Natural killer cell treated with Interleukin-12 subunit alpha and Interleukin-12 subunit beta and Interleukin-15 and Interleukin-18, amount 100 ng/mL, for 72 hours (primary cell): ENCODE results near the gene PPP2R5D. TPM values are rescaled to one million over a fixed set of nuclear protein-coding genes. Genes with fewer than 3 reads are reported as not detected.
"Not testable (repeated sequence)": the region's sequence is repeated elsewhere in the genome, so short reads cannot be mapped to it uniquely, and the experiment has no call there.

Source experiments
- ATAC-seq, 2 donors: fragments of 150-1000 bp; cut with Tn5 transposase in 1 of 2; sonication (Bioruptor Pico), chemical (Tn5 transposase) in 1 of 2; 2 replicates each; pipeline ENCODE4 v1.10.0; 2021
- DNase-seq: peaks from one replicate; pipeline ENCODE4 v3.0.0; 2022; ENCODE audit warnings: low spot score
- H3K27ac Mint-ChIP-seq, 2 donors: 1 replicate in 1 of 2; 2 replicates in 1 of 2; pipeline ENCODE4 v1.8.0; 2022; ENCODE audit warnings: mixed read lengths in 2 of 2, mild to moderate bottlenecking in 1 of 2, moderate library complexity in 1 of 2
- H3K27me3 Mint-ChIP-seq, 2 donors: 1 replicate in 1 of 2; 2 replicates in 1 of 2; pipeline ENCODE4 v1.8.0; 2022; ENCODE audit warnings: mixed read lengths in 2 of 2
- H3K36me3 Mint-ChIP-seq: one replicate; pipeline ENCODE4 v1.8.0; 2022; ENCODE audit warnings: mixed read lengths
- H3K4me1 Mint-ChIP-seq, 2 donors: 1 replicate in 1 of 2; 2 replicates in 1 of 2; pipeline ENCODE4 v1.8.0; 2022; ENCODE audit warnings: low read depth in 2 of 2, mixed read lengths in 2 of 2, mild to moderate bottlenecking in 1 of 2
- H3K4me3 Mint-ChIP-seq: one replicate; pipeline ENCODE4 v1.8.0; 2022; ENCODE audit warnings: mixed read lengths
- H3K9me3 Mint-ChIP-seq: 2 replicates; pipeline ENCODE4 v1.8.0; 2022; ENCODE audit warnings: mixed read lengths
- total RNA-seq, 2 donors: library from RNA; stranded (reverse); gene quantifications; one replicate each; pipeline ENCODE4 v1.2.3, GENCODE V29; 2022

PPP2R5D gene
- total RNA-seq, 2 donors from 2014 or later: 38.9 to 47.8 TPM

DNA sequence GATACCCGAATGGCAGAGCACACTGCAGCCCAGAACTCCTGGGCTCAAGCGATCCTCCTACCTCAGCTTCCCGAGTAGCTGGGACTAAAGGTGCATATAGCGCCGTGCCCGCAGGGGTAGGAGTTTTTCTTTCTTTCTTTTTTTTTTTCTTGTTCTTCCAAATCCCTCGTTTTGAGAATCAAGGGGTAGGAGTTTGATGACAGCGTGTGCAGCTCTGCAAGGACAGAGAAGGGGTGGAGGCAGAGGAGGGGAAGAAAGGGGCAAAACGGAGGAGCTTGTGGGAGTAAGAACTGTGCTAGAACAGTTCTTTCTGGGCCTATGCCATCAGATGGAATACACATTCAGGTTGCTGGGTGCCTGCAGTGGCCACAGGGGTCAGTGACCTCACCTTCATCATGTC is 52.3 kb downstream of the PPP2R5D start:
- Mint-ChIP-seq H3K27me3 (no peaks in the 10 kb centered on the region), H3K4me3 (no peak overlapping the region), H3K4me1 (peaks cover 16 to 28% of the 10 kb centered on the region in 2 donors), H3K36me3 (peaks cover 3% of the 10 kb centered on the region), H3K27ac (no peak overlapping the region), H3K9me3 (no peaks in the 10 kb centered on the region)
- ATAC-seq (no peak), DNase-seq (no peak)

DNA sequence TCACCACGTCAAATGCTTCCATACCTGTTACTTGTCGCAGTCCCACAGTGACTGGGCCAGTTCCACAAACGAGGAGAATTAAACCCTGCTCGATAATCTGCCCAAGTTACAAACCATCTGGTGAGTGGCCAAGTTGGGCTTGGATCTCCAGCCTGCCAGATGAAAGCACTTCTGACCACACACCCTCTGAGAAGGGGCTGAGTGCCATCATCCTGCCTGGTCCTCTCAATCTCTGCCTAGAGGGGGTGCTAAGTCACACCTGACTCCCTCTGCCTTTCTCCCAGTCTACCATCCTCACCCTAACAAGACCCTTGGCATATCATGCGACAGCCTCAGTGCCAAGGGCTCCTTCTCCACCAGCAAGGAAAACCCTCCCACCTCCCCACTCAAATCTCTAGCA is 52.8 kb downstream of the PPP2R5D start:
- H3K36me3 Mint-ChIP-seq: no peaks in the 10 kb centered on the region
- H3K4me3 Mint-ChIP-seq: no peak overlapping the region
- no peak overlapping the region for H3K27ac Mint-ChIP-seq
- H3K4me1 Mint-ChIP-seq: peaks cover 14 to 24% of the 10 kb centered on the region in 2 donors
- no peaks in the 10 kb centered on the region for H3K27me3 Mint-ChIP-seq
- no peak for ATAC-seq
- no peaks in the 10 kb centered on the region for H3K9me3 Mint-ChIP-seq
- DNase-seq: no peak

DNA sequence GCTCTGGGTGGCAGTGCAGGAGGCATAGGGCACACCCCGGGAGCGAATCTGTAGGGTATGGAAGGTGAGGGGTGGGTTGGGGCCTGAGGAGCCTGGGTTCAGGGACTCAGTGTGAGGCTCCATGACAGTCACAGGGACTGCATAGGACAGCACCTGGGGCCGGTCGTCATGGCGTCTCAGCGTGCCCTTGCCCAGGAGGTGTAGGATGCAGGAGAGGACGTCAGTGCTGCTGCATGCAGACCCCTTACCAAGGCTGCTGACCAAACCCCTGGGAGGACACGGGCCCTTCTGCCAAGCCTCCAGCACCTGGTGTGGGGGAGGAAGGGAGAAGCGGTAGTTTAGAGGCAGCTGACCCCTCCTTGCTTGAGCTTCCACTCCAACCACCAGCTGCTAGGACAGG is 53.3 kb downstream of the PPP2R5D start:
- ATAC-seq: no peak
- Mint-ChIP-seq H3K36me3 (no peaks in the 10 kb centered on the region), H3K4me3 (no peak overlapping the region), H3K4me1 (peaks cover 14 to 24% of the 10 kb centered on the region in 2 donors), H3K9me3 (no peaks in the 10 kb centered on the region), H3K27ac (no peak overlapping the region), H3K27me3 (no peaks in the 10 kb centered on the region)
- DNase-seq: no peak

DNA sequence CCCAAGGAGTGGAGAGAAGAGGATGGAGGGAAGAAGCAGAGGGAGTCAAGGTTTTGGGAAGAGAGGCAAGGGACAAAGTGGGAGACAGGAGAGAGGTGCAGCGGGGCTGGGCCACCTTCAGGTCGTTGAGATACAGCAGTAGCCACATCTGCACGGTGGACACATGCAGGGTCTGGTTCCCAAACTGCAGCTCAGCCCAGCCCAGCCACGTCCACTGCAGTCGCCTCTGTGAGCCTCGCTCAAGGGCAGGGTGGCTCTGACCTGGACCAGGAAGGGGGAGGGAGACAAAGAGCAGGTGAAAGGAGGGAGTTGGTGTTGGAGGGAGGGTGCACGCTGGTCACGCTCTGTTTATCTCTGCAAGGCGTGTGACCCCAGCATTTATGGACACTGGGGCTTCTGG is 54.4 kb downstream of the PPP2R5D start:
- ATAC-seq: no peak
- Mint-ChIP-seq H3K4me3 (no peak overlapping the region), H3K36me3 (no peaks in the 10 kb centered on the region), H3K27me3 (no peaks in the 10 kb centered on the region), H3K27ac (no peak overlapping the region), H3K9me3 (no peaks in the 10 kb centered on the region), H3K4me1 (peaks cover 5 to 17% of the 10 kb centered on the region in 2 donors)
- DNase-seq: no peak

DNA sequence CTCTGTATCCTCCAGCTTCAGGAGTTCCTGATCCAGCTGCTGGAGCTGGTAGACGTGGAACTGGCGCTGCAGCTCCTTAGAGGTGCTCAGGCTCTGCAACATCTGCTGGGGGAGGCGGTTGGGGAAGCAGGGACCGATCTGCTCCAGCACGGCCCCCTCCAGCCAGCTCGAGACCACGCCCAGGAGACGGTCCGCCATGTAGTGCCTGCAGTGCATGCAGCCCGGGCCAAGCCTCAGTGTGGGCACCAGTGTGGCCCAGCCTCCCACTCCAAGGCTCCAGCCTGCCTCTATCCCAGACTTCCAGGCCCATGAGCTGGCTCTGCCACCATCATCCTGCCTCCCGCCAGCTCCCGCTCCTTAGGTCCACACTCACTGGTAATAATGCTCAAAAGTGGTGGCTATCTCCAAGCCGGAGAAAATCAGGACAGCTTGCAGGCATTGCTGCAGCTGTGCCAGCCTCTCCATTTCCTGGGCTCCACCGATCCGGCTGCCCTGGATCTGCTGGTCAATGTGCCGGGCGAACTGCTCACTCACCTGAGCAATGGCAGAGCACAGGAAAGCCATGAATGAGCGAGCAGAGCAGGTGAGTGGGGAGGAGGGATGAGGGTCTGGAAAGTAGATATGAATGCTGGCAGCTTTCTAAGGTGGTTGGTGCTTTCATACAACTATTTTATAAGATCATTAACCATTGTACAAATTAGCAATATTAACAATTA is 56.3 kb downstream of the PPP2R5D start:
- H3K36me3 Mint-ChIP-seq: no peaks in the 10 kb centered on the region
- H3K27me3 Mint-ChIP-seq: no peaks in the 10 kb centered on the region
- H3K27ac Mint-ChIP-seq: no peak overlapping the region
- peaks cover 0 to 10% of the 10 kb centered on the region in 2 donors for H3K4me1 Mint-ChIP-seq
- DNase-seq (no peak), ATAC-seq (no peak)
- no peaks in the 10 kb centered on the region for H3K9me3 Mint-ChIP-seq
- H3K4me3 Mint-ChIP-seq: no peak overlapping the region

DNA sequence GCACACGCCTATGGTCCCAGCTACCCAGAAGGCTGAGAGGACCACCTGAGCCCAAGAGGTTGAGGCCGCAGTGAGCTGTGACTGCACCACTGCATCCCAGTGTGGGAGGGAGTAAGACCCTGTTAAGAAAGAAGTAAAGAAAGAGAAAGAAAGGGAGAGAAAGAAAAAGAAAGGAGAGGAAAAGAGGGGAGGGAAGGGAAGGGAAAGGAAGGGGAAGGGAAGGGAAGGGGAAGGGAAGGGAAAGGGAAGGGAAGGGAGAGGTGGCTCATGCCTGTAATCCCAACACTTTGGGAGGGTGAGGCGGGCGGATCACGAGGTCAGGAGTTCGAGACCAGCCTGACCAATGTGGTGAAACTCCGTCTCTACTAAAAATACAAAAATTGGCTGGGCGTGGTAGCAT is 57.1 kb downstream of the PPP2R5D start:
- H3K27ac Mint-ChIP-seq, H3K4me1 Mint-ChIP-seq, DNase-seq, H3K4me3 Mint-ChIP-seq, ATAC-seq, H3K9me3 Mint-ChIP-seq, H3K27me3 Mint-ChIP-seq, H3K36me3 Mint-ChIP-seq: not testable (repeated sequence)

DNA sequence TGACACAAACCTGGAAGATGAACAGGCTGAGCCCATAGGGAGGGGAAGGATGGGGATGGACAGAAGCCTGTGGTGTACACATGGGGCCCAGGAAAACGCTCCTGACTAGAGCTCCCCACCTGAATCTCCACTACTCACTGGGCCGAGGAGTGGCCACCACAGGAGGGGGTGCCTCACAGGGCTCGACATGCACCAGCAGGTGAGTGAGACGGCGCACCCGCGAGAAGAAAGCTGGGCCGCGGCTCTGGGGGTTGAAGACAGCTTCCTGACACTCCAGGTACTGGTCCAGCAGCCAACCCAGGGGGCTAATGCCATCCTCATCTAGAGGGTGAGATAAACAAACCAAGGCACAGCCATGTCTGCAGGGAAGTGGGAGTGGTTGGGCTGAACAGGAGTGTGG is 58.9 kb downstream of the PPP2R5D start:
- Mint-ChIP-seq H3K36me3 (no peaks in the 10 kb centered on the region), H3K4me1 (peaks cover 0 to 8% of the 10 kb centered on the region in 2 donors), H3K4me3 (no peak overlapping the region), H3K27ac (no peak overlapping the region), H3K9me3 (no peaks in the 10 kb centered on the region), H3K27me3 (no peaks in the 10 kb centered on the region)
- ATAC-seq (no peak), DNase-seq (no peak)

DNA sequence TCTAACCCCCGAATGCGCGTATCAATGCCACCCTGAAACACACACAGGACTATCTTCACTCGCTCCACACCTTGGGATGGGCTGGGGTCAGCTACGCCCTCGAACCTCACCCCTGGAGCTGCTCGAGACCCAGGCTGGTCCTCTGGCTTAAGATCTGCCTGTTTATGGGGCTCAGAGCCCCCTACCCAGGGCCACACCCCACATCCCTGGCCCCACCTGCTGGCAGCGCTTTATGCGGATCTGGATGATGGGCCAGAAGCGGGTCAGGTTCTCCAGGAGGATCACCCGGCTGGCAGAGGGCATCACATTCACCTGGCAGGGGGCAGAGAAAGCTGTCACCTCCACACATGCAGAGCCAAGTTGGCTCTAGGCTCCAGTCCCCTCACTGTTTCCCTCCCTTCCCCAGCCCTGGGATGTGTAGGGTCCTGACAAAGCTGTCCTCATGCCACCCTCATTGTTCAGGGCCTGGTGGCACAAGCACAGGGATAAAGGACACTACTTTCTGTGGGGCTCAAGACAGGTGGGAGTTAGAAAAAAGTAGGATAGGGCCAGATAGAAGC is 61.1 kb downstream of the PPP2R5D start:
- Mint-ChIP-seq H3K27ac (no peak overlapping the region), H3K9me3 (no peaks in the 10 kb centered on the region), H3K36me3 (no peaks in the 10 kb centered on the region), H3K27me3 (no peaks in the 10 kb centered on the region), H3K4me1 (peaks cover 4 to 10% of the 10 kb centered on the region in 2 donors), H3K4me3 (no peak overlapping the region)
- no peak for ATAC-seq
- DNase-seq: no peak

DNA sequence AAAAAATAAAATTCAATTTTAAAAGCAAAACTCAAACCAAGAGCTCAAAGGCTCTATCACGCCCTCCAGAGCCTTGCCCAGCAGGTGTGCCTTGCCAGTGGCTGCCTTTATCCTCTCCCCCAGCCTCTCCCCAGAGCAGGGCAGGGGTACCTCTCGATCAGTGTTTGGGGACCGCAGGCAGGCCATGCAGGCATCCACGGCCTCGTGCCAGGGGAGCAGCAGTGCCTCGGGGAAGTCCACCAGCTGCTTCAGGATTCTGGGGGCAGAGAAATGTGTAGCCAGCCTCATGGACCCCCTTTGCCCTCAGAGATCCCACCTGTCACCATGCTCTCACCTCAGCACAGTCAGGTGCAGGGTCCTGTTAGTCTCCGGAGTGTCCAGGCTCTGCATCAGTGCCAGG is 63.6 kb downstream of the PPP2R5D start:
- H3K4me1 Mint-ChIP-seq: peaks cover 26 to 28% of the 10 kb centered on the region in 2 donors

DNA sequence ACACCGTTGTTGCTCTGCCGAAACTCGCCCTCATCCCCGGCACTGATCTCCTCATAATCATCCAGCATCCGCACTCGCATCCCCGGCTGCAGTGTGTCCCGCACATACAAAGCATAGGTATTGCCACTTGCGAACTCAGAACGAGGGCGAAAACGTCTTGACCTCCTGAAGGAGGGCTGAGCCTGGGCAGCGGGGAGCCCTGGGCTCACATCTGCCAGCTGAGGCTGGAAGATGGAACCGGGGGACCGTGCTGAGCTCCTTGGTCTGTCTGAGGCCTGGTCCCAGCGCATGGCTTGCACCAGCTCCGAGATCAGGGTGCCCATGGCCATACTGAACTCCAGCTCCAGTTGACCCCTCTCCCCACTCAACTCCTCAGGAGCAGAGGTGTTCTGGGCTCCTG is 66.6 kb downstream of the PPP2R5D start:
- ATAC-seq: no peak

More for the DNA sequence above, 63.6 kb downstream of the PPP2R5D start:
- Mint-ChIP-seq H3K36me3 (no peaks in the 10 kb centered on the region), H3K9me3 (no peaks in the 10 kb centered on the region), H3K27ac (no peak overlapping the region), H3K4me3 (no peak overlapping the region), H3K27me3 (no peaks in the 10 kb centered on the region)
- ATAC-seq (no peak), DNase-seq (no peak)

DNA sequence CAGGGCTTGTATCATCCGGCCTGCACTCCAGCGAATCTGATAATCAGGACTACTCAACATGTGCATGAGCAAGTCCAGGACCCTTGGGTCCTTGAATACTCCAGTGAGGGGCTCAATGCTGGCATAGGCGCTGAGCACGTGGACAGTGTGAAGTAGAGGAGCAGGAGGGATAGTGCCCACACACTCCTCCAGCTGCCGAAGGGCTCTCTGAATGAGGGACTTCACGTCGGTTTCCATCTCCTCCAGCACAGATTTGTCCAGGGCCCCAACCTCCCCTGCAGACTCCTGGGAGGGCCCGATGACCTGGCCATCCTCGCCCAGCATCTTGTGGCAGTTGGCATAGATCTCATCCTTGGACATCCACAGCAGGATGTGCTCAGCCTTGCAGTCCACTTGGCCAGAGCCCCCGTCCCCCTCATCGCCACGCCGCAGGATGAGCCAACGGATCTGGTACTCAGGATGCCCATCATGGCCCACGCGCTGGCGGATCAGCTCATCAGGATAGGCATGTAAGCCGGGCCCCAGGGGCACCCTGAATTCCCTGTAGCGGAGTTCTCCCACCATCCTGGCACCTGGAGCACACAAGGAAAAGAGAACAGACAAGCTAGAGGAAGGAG is 68.0 kb downstream of the PPP2R5D start:
- DNase-seq: no peak
- ATAC-seq: no peak
- H3K4me3 Mint-ChIP-seq: peak overlapping the region; percentile 96
- H3K27ac Mint-ChIP-seq: peak overlapping the region; percentile 94 to 98
- H3K4me1 Mint-ChIP-seq: peaks cover 38 to 46% of the 10 kb centered on the region in 2 donors
- H3K36me3 Mint-ChIP-seq: no peaks in the 10 kb centered on the region
- H3K9me3 Mint-ChIP-seq: no peaks in the 10 kb centered on the region
- no peaks in the 10 kb centered on the region for H3K27me3 Mint-ChIP-seq

More for the DNA sequence above, 66.6 kb downstream of the PPP2R5D start:
- H3K36me3 Mint-ChIP-seq: no peaks in the 10 kb centered on the region
- no peak overlapping the region for H3K4me3 Mint-ChIP-seq
- no peaks in the 10 kb centered on the region for H3K27me3 Mint-ChIP-seq
- H3K4me1 Mint-ChIP-seq: peaks cover 38 to 45% of the 10 kb centered on the region in 2 donors
- peak overlapping the region in 1 of 2 donors; percentile 69 for H3K27ac Mint-ChIP-seq
- no peak for DNase-seq
- H3K9me3 Mint-ChIP-seq: no peaks in the 10 kb centered on the region

DNA sequence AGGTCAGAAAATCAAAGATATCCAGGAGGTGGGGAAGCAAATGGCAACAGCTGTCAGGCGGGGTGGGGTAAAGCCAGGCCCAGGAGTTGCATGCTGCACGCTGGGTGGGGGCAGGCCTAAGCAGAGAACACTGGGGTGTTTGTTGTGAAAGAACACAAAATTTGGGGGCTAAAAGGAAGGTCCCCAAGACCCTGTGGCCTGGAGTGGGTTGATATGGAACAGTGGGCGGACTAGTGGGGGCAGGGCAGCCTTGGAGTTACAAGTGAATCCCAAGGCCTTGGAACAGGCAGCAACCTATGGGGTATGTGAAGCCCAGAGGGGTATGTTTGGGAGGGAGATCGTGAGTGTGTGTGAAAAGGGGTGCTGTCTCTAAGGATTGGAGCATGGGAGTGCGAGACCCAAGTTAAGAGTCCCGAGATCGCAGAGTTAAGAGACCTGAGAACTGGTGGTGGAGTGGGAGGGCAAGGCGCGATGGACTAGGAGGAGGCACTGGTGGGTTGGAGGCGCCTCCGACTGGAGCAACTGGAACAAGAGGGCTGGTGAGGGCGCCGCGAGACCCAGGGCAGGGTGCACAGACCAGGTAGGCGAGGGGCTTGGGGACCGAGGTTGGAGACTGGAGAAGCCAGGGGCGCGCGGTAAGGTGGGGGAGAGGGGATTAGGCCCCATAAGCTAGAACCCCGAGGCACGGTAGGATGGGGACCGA is 68.6 kb downstream of the PPP2R5D start:
- Mint-ChIP-seq H3K9me3 (no peaks in the 10 kb centered on the region), H3K4me3 (peak overlapping the region; percentile 96)
- ATAC-seq: peak in 1 of 2 donors; percentile 10

DNA sequence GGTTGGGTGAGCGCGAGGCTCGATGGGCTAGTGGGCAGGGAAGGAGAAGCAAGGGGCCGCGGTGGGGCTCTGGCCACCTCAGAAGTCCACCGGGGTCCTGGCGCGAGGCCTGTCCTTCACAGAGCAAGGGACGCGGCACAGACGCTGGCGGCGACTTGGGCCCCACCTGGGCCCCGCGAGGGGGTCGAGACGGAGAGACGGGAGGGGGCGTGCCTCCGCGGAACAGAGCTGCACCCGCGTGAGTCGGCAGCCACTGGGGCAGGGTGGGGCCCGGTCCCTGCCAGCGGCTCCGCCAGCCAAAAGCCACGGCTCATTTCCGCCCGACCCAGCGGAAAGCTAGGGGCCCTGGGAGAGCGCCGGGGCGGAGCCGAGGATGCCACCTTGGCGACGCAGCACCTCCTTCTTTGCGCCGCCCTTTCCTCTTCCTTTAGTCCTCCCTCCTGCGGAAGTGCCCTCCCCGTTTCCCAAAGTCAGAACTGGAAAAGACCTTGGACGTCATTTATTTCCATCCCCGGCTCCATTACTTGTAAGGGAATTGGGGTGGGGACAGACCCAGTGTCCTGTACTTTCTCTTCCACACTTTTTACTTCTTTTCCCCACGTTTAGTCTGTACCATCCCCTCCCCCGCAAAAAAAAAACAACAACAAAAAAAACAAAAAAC is 69.3 kb downstream of the PPP2R5D start, which contains the start of gene CUL7:
Gene CUL7 (minus strand): TSS at position 307 of the 661 bp plus-strand sequence. CDS start 1,063 bp downstream, outside the sequence.
- H3K27ac Mint-ChIP-seq: peak within 1 kb of the TSS; percentile 94 to 98
- DNase-seq (peak; percentile 93), ATAC-seq (peak; percentile 99)
- H3K4me1 Mint-ChIP-seq: peaks cover 49 to 55% of the 10 kb centered on the region in 2 donors
- H3K36me3 Mint-ChIP-seq: no peaks in the 10 kb centered on the region
- H3K4me3 Mint-ChIP-seq: peak within 1 kb of the TSS; percentile 96
- H3K9me3 Mint-ChIP-seq: no peaks in the 10 kb centered on the region
- no peaks in the 10 kb centered on the region for H3K27me3 Mint-ChIP-seq

More for the DNA sequence above, 68.6 kb downstream of the PPP2R5D start:
- DNase-seq: no peak
- H3K36me3 Mint-ChIP-seq: no peaks in the 10 kb centered on the region
- peak overlapping the region; percentile 94 to 98 for H3K27ac Mint-ChIP-seq
- peaks cover 42 to 48% of the 10 kb centered on the region in 2 donors for H3K4me1 Mint-ChIP-seq
- H3K27me3 Mint-ChIP-seq: no peaks in the 10 kb centered on the region
